Activated T-cell treated with anti-CD3 and anti-CD28 coated beads, Interleukin-2, amount 50 U/mL, for 72 hours (primary cell): ENCODE results near the gene MIDN. TPM values are rescaled to one million over a fixed set of nuclear protein-coding genes. Genes with fewer than 3 reads are reported as not detected.
A peak's percentile ranks its signal among the peaks of the same experiment; 100 is the strongest.

Experiments used
- ATAC-seq, 2 donors: fragments of 150-1000 bp; cut with Tn5 transposase; replicated peaks in 1 of 2; 2 replicates each; pipeline ENCODE4 v1.10.0; 2021; ENCODE audit warnings: moderate library complexity in 2 of 2, mild to moderate bottlenecking in 1 of 2
- DNase-seq, 2 donors: peaks; one replicate each; pipeline ENCODE4 v3.0.0; 2021 to 2022; ENCODE audit warnings: mixed read lengths in 1 of 2
- H3K27ac Mint-ChIP-seq: one replicate; pipeline ENCODE4 v1.8.0; 2022; ENCODE audit warnings: mild to moderate bottlenecking, moderate library complexity, mixed read lengths
- H3K27me3 Mint-ChIP-seq: one replicate; pipeline ENCODE4 v1.8.0; 2022; ENCODE audit warnings: low read depth, mixed read lengths
- H3K36me3 Mint-ChIP-seq, 2 donors: one replicate each; pipeline ENCODE4 v1.8.0; 2022; ENCODE audit warnings: mixed read lengths in 2 of 2, mild to moderate bottlenecking in 1 of 2; ENCODE audit not compliant: insufficient read depth in 2 of 2
- H3K4me1 Mint-ChIP-seq: one replicate; pipeline ENCODE4 v1.8.0; 2022; ENCODE audit warnings: low read depth, mixed read lengths
- H3K4me3 Mint-ChIP-seq, 2 donors: one replicate each; pipeline ENCODE4 v1.8.0; 2022; ENCODE audit warnings: mild to moderate bottlenecking in 2 of 2, mixed read lengths in 2 of 2, moderate library complexity in 2 of 2
- H3K9me3 Mint-ChIP-seq, 2 donors: one replicate each; pipeline ENCODE4 v1.8.0; 2022; ENCODE audit warnings: mixed read lengths in 2 of 2
- total RNA-seq, 2 donors: library from RNA; stranded (reverse); gene quantifications; one replicate each; pipeline ENCODE4 v1.2.3, GENCODE V29; 2022

MIDN gene
- total RNA-seq, 2 donors from 2014 or later: 72.3 to 75.4 TPM

DNA sequence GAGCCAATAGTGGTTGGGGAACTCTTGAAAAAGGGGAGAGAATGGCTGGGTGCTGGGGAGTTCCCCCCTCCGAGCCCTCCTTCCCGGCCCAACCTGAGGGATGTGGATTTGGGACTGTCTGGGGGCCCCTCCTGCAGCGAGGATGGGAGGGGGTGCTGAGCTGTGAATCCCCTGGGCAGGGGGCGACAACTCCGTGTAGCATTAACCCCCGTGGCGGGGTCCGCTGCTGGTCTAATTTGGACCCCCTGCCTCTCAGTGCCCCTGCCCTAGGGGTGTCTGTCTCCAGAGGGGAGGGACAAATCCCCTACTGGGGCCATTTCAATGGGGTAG, 9.7 kb downstream of the MIDN start:
- no peaks in the 10 kb centered on the region for H3K27me3 Mint-ChIP-seq
- H3K4me1 Mint-ChIP-seq: peaks cover 56% of the 10 kb centered on the region
- DNase-seq: no peak
- no peak for ATAC-seq
- H3K4me3 Mint-ChIP-seq: peak overlapping the region; percentile 93 to 95
- H3K9me3 Mint-ChIP-seq: no peaks in the 10 kb centered on the region
- peaks cover 1 to 18% of the 10 kb centered on the region in 2 donors for H3K36me3 Mint-ChIP-seq
- H3K27ac Mint-ChIP-seq: peak overlapping the region; percentile 83

DNA sequence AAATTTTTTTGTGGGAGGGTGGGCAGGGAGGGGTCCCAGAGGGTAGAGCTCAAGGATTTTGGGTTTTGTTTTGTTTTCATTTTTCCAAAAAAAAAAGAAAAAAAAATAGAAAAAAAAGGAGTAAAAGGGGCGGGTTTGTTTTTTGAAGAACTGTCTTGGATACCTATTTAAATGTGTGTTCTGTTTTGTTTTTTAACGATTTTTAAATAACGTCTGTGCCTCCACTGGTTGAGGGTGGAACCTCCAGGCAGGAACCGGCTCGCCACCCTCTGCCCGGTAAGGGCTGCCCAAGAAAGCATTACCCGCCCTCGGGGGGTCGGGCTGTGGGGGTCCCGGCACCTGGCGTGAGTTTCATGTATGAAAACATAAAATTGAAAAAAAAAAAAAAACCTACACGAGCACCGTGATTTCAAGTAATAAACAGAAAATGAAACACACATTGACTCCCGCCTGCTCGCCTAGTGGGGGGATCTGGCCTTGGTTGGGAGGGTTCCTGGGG, 10.4 kb downstream of the MIDN start:
- Mint-ChIP-seq H3K27me3 (no peaks in the 10 kb centered on the region), H3K4me3 (peak overlapping the region; percentile 93 to 95), H3K27ac (peak overlapping the region; percentile 87), H3K4me1 (peaks cover 54% of the 10 kb centered on the region), H3K9me3 (no peaks in the 10 kb centered on the region), H3K36me3 (peaks cover 0 to 13% of the 10 kb centered on the region in 2 donors)
- DNase-seq: no peak
- no peak for ATAC-seq

DNA sequence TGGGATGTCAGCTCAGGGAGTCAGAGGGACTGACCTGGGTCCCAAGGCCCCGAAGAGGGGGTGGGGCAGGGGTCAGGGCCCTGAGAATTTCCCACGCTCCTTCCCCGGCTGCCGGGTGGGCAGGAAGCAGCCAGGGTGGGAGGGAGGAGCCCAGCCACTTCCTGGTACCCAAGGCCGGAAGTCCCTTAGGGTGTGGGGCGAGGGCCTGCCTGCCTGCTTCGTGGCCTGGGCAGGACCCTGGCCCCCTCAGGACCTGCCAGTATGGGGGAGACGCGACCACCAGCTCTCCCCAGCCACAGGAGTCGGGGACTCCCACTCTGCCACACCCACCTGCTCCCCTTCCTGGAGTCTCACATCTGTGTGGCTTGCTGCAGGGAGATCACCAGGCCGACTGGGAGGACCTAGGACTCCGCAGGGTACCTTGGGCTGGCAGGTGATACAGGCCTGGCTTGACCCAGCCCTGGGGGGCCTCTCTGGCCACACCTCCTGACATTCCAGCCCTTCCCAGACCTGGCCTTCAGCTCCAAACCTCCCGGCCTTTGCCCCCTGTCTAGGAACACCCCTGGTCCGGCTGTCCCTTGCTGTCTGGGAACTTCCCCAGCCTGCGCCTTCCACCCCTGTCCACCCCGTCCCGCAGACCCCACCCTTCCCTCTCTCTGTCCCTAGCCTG, 11.0 kb downstream of the MIDN start:
- ATAC-seq: peak; percentile 41 to 50
- peaks cover 0 to 15% of the 10 kb centered on the region in 2 donors for H3K36me3 Mint-ChIP-seq
- H3K27me3 Mint-ChIP-seq: no peaks in the 10 kb centered on the region
- peak overlapping the region; percentile 90 for H3K27ac Mint-ChIP-seq
- no peaks in the 10 kb centered on the region for H3K9me3 Mint-ChIP-seq
- H3K4me3 Mint-ChIP-seq: peak overlapping the region; percentile 93 to 95
- DNase-seq: peak; percentile 78 to 82
- H3K4me1 Mint-ChIP-seq: peaks cover 54% of the 10 kb centered on the region

DNA sequence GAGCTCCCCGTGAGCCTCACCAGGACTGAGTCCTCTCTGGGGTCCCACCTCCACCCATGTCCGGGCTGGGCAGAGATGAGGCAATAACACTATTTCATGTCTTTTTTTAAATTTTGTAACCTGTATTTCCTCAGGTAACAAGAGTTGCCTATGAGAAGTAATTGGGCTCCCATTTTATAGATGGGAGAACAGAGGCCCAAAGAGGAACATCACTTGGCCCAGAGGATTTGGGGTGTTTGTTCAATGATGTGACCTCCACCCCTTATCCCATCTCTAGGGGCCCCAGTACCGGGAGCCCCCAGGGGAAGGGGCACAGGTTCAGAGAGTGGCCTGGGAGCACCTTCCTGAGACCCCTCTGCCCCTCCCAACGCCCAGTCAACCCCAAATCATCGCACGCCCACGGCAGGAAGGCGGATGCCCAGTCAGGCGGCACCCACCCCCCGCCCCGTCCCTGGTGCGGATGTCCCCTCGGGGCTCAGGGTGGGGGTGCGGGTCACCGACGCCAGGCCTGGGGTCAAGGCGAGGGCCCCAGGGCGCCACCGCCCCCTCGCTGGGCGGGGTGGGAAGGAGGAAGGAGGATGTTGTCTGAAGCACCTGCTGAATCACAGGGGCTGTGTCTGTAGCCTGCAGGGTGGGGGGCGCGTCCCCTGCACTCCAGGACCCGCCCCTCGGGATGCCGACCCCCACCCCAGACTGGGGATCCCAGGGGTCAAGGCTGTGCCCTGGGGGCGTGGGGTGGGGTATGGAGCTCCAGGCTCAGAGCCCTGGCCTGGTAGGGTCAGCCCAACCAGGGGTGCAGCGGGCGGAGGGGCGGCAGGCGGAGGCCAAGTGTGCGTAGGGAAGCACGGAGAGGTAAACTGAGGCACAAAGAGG, 11.7 kb downstream of the MIDN start:
- no peaks in the 10 kb centered on the region for H3K27me3 Mint-ChIP-seq
- peaks cover 51% of the 10 kb centered on the region for H3K4me1 Mint-ChIP-seq
- ATAC-seq (peak; percentile 38 to 44), DNase-seq (peak; percentile 73 to 78)
- peak overlapping the region; percentile 93 to 95 for H3K4me3 Mint-ChIP-seq
- peak overlapping the region; percentile 90 for H3K27ac Mint-ChIP-seq
- peaks cover 0 to 12% of the 10 kb centered on the region in 2 donors for H3K36me3 Mint-ChIP-seq
- no peaks in the 10 kb centered on the region for H3K9me3 Mint-ChIP-seq

DNA sequence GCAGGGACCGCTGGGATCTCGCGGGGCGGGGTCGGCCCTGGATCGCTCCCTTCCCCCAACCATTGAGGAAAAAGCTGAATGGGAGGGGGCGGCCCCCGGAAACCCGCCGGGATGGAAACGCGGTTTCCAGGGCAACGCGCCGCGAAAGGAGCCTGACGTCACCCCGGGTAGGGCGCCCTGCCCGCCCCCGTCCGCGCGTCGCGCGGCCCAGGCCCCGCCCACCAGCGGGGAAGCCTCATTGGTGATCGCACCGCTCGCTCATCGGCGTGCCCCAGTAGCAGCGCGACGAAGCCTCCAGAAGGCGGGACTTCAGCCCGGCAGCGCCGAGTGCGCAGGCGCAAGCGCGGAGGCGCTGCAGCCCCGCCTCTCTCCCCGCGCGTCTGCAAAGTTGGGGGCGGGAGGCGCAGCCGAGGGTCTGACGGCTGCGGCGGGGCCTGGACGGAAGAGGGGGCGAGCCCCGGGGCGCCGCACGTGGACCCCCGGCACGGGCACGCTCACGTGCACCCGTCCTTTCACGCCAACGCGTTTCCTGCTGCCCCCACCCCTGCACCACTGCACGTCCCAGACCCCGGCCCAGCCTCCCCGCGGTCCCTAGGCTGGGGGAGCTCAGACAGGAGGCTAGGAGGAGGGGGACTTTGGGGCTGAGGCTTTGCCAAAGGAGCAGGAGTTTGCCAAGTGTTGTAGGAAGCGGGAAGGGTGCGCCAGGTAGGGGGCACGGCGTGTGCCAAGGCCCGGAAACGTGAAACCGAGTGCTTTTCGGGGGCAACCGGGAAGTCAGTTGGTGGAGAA, 12.6 kb downstream of the MIDN start:
- peaks cover 0 to 10% of the 10 kb centered on the region in 2 donors for H3K36me3 Mint-ChIP-seq
- H3K27ac Mint-ChIP-seq: peak overlapping the region; percentile 90
- no peaks in the 10 kb centered on the region for H3K9me3 Mint-ChIP-seq
- peak overlapping the region; percentile 93 to 98 for H3K4me3 Mint-ChIP-seq
- no peaks in the 10 kb centered on the region for H3K27me3 Mint-ChIP-seq
- H3K4me1 Mint-ChIP-seq: peaks cover 57% of the 10 kb centered on the region
- peak; percentile 98 to 99 for DNase-seq
- peak; percentile 84 for ATAC-seq

DNA sequence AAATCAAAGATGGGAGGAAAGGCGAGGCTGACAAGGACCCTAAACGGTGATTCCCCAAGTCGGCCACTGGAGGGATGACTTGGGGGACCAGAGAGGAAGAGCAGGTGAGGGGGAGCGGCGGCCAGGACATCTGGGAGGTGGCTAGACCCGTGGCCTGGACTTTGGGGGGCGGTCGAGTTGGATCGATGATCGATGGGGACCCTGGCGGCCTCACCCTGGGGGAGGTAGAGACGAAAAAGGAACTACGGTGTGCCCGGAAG, 13.1 kb downstream of the MIDN start:
- no peak for DNase-seq
- H3K4me1 Mint-ChIP-seq: peaks cover 59% of the 10 kb centered on the region
- H3K9me3 Mint-ChIP-seq: no peaks in the 10 kb centered on the region
- no peak for ATAC-seq
- H3K27me3 Mint-ChIP-seq: no peaks in the 10 kb centered on the region
- peak overlapping the region; percentile 93 to 98 for H3K4me3 Mint-ChIP-seq
- peaks cover 0 to 6% of the 10 kb centered on the region in 2 donors for H3K36me3 Mint-ChIP-seq
- H3K27ac Mint-ChIP-seq: peak overlapping the region; percentile 90

DNA sequence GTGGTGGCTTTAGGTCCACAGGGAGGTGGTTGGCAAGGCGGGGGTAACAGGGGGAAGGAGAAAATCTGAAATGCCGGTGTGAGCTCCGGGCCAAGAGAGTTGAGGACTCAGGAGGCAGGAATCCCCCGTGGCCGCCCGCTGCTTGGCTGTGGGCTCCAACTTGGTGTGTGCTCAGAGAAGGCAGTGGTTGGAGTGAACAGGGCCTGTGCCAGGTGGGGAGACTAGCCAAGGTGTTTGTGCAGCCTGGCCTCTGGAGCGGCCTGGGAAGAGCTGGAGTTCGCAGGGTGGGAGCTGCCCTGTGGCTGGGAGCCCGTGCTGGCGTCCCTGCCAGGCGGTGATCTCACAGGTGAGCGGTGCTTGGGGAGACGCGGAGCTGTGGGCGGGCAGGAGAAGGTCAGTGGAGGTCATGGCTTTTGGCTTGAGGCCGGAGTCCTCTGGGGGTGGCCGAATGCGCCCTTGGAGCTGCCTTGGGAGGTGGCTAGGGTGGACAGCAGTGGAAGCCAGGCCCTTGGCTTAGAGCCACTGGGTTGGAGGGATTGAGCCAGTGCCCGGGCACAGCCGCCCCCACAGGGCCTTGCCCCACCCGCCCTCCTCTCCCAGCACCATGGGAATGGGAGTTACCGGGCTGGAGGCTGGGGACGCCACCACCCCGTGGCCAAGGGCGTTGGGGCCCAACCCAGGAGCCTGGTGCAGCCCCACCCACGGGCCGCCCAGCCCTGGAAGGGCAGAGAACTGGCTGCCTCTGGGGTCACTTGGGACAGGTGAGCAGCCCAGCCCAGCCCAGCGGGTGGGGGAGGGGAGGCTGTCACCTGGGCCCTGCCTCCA, 13.6 kb downstream of the MIDN start:
- ATAC-seq: no peak
- Mint-ChIP-seq H3K4me1 (peaks cover 59% of the 10 kb centered on the region), H3K27ac (peak overlapping the region; percentile 90), H3K4me3 (peak overlapping the region; percentile 93 to 98), H3K27me3 (no peaks in the 10 kb centered on the region), H3K9me3 (no peaks in the 10 kb centered on the region), H3K36me3 (peaks cover 0 to 6% of the 10 kb centered on the region in 2 donors)
- DNase-seq: peak in 1 of 2 donors; percentile 46

DNA sequence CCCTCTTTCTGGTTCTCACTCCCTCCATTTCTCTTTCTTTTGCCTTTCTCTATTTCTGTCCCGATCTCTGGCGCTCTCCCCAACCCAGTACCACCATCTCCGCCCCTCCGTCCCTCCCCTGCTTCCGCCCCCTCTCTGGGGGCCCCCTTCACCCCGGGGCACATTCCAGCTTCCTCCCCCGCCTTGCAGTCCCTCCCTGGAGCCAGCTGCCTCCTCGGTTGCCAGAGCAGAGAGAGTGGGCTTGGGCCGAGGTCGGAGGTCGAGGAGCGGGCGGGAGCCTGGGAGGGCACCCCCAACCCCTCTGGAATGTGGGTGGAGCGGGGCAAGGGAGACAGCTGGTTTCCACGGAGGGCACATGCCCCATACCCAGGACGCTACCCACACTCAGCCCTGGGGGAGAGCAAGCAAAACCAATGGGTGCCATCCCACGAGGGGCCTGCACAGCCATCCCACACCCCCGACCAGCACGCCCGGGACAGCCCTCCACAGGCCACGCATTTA, 14.3 kb downstream of the MIDN start:
- Mint-ChIP-seq H3K27ac (no peak overlapping the region), H3K27me3 (no peaks in the 10 kb centered on the region), H3K4me3 (peak overlapping the region; percentile 75 to 79), H3K9me3 (no peaks in the 10 kb centered on the region), H3K4me1 (peaks cover 61% of the 10 kb centered on the region), H3K36me3 (peaks cover 0 to 5% of the 10 kb centered on the region in 2 donors)
- no peak for DNase-seq
- ATAC-seq: no peak

DNA sequence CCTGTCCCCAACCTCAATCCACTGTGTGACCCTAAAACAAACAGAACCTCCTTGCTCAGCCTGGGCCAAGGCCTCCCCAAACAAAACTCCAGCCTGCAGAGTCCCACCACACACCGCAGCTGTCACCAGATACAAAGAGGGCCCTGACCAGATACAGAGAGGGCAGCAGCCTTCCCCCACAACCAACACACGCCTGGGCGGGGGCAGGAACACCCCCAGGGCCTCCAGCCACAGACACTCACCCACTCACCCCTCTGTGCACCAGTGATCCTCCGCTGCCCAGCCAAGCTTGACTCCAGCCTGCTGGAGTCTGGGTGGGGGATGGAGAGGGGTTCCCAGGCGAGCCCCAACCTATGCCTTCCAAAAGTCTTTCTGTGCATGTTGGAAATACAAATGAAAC, 14.8 kb downstream of the MIDN start:
- DNase-seq (no peak), ATAC-seq (no peak)
- peaks cover 61% of the 10 kb centered on the region for H3K4me1 Mint-ChIP-seq
- H3K27me3 Mint-ChIP-seq: no peaks in the 10 kb centered on the region
- H3K27ac Mint-ChIP-seq: peak overlapping the region; percentile 80
- peaks cover 0 to 4% of the 10 kb centered on the region in 2 donors for H3K36me3 Mint-ChIP-seq
- H3K4me3 Mint-ChIP-seq: peak overlapping the region; percentile 75 to 79
- no peaks in the 10 kb centered on the region for H3K9me3 Mint-ChIP-seq

DNA sequence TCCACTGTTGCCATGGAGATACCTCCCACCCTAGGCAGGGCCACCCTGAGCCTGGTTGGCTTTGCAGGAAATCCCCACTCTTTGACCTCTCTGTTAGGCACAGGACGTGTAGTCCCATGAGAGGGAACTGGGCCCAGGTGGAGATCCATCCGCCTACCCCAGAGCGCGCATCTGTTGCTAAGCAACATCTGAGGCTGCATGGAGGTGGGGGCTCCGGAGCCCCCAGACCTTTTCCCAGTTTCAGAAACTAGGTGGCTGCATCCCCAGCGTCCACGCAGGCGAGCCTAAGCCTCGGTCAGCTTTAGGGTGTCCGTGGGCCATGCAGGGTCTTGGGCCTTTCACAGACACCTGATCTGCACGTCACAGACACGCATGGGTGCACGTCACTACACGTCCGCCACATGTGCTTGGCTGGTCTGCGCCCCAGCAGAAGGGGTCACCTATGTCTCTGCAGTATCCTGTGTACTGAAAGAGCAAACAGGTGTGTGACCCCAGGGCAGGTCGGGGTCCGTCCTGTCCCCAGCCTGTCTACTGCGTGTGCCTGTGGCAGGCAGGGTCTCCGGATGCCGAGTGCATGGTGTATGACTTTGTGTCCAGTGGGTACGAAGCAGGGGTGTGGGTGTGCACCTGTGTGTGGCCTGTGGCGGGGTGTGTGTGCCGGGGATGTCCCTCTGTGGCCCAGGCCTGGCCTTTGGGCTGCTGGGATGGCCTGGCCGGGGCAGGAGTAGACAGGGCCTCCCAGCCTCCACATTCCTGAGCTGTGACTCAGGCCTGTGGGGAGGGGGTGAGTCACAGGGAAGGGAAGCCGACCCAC, 16.6 kb downstream of the MIDN start:
- Mint-ChIP-seq H3K27me3 (no peaks in the 10 kb centered on the region), H3K4me1 (peaks cover 55% of the 10 kb centered on the region), H3K36me3 (peaks cover 2 to 4% of the 10 kb centered on the region in 2 donors), H3K9me3 (no peaks in the 10 kb centered on the region), H3K4me3 (peak overlapping the region; percentile 61 to 64), H3K27ac (no peak overlapping the region)
- DNase-seq (no peak), ATAC-seq (no peak)

DNA sequence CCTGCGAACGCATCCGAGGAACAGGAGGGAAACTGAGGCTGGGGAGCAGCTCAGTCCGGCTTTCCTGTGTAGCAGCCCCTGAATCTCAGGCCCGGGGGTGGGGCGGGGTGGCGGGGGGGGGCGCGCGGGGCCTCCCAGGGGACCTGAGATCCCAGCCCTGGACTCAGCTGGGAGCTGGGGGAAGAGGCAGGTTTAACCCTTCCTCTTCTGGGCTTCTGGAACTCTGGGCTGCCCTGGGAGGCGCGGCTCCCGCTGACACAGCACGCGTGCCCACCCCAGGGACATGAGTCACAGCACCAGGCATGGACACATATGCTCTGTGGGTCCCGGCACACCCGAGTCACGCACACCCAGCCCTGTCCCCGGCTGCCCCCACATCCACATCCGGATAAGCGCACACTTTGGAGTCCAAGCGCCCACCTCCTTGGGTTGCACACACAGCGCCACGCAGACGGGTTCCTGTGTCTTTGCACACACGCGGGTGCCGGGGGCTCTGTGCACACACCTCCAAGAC, 17.3 kb downstream of the MIDN start:
- H3K27ac Mint-ChIP-seq: no peak overlapping the region
- ATAC-seq: peak in 1 of 2 donors; percentile 2
- DNase-seq: peak; percentile 51 to 70
- no peaks in the 10 kb centered on the region for H3K27me3 Mint-ChIP-seq
- peaks cover 4 to 10% of the 10 kb centered on the region in 2 donors for H3K36me3 Mint-ChIP-seq
- H3K4me3 Mint-ChIP-seq: peak overlapping the region; percentile 75 to 80
- H3K9me3 Mint-ChIP-seq: no peaks in the 10 kb centered on the region
- peaks cover 61% of the 10 kb centered on the region for H3K4me1 Mint-ChIP-seq
